Right lobe of liver (tissue), 6 donors: ENCODE results near the gene CXorf66. TPM values are rescaled to one million over a fixed set of nuclear protein-coding genes. Genes with fewer than 3 reads are reported as not detected.
"Not testable (repeated sequence)": the region's sequence is repeated elsewhere in the genome, so short reads cannot be mapped to it uniquely, and the experiment has no call there.

Experiments used
- ATAC-seq, 4 donors: fragments of 200-7000 bp; cut with Tn5 transposase; one replicate each; pipeline ENCODE4 v1.9.1; 2020; ENCODE audit warnings: mild to moderate bottlenecking in 4 of 4, moderate library complexity in 4 of 4
- DNase-seq, 3 donors: peaks; one replicate each; pipeline ENCODE4 v3.0.0-alpha.2; 2020
- H3K27ac ChIP-seq, 3 donors: fragments of 200-600 bp; one replicate each; pipeline ENCODE4 v1.8.0; 2022
- H3K27me3 ChIP-seq, 2 donors: fragments of 200-600 bp; one replicate each; pipeline ENCODE4 v1.8.0; 2022
- H3K36me3 ChIP-seq, 4 donors: fragments of 200-600 bp; sonication (generic) in 1 of 4; one replicate each; pipeline versions ENCODE4 v1.5.1 to v1.8.0; 2017 to 2022; ENCODE audit warnings: control low read depth in 1 of 4
- H3K4me1 ChIP-seq, 4 donors: fragments of 200-600 bp; sonication (generic) in 1 of 4; one replicate each; pipeline versions ENCODE4 v1.5.1 to v1.8.0; 2017 to 2022; ENCODE audit warnings: control low read depth in 1 of 4
- H3K4me3 ChIP-seq, 3 donors: fragments of 200-600 bp; one replicate each; pipeline ENCODE4 v1.8.0; 2022
- H3K9me3 ChIP-seq, 4 donors: fragments of 200-600 bp; sonication (generic) in 1 of 4; one replicate each; pipeline versions ENCODE4 v1.5.1 to v1.8.0; 2017 to 2022; ENCODE audit warnings: control low read depth in 1 of 4
- POLR2A ChIP-seq: fragments of 450-650 bp; IDR thresholded peaks from one replicate; pipeline ENCODE4 v1.6.1; 2017; ENCODE audit warnings: antibody characterized with exemption, mild to moderate bottlenecking
- WGBS: methylation state at CpG from one replicate; pipeline ENCODE4 v1.1.6; 2018; ENCODE audit warnings: low coverage, low lambda C conversion rate; ENCODE audit not compliant: insufficient coverage; ENCODE audit errors: missing lambda C conversion rate; 5-methylcytosine and 5-hydroxymethylcytosine counted together
- intact Hi-C, 2 donors: fragments of 100-400 bp; cut with DNase I; formaldehyde crosslinking; loops; one replicate each; pipeline versions ENCODE4 v1.11.2 to v1.14.1; 2022
- total RNA-seq, 6 experiments: library from RNA; depleted of rRNA in 2 of 6; stranded (reverse); fragments of >200 nt in 2 of 6; fragmentation: NEBNext Ultra II Directional in 3 of 6; extraction: Animal tissue kit (Norgen Biotek cat#: 25700) in 3 of 6; gene quantifications; one replicate each; pipeline versions ENCODE4 v1.1.0 to v1.2.4, GENCODE V29; 2016 to 2023
- TF ChIP-seq, protein P1 (sequence below), 4 donors: fragments of 200-600 bp in 3 of 4; fragments of 450-650 bp in 1 of 4; IDR thresholded peaks; one replicate each; pipeline versions ENCODE4 v1.5.1 to v1.8.0; 2016 to 2022; ENCODE audit warnings: antibody characterized with exemption in 4 of 4, mild to moderate bottlenecking in 2 of 4
- donor health status: DM: no; HTN: yes; CAD: no.
- donor health status: DM: no; HTN: no; CAD: no.
- donor health status: DM: no; HTN: no; CAD: no.
- donor health status: DM: no; HTN: yes; CAD: no.
- donor health status: DM: no; HTN: yes; CAD: no.

The CXorf66 gene
- total RNA-seq, 6 experiments from 2014 or later: 0.18 TPM; not detected in 5

DNA sequence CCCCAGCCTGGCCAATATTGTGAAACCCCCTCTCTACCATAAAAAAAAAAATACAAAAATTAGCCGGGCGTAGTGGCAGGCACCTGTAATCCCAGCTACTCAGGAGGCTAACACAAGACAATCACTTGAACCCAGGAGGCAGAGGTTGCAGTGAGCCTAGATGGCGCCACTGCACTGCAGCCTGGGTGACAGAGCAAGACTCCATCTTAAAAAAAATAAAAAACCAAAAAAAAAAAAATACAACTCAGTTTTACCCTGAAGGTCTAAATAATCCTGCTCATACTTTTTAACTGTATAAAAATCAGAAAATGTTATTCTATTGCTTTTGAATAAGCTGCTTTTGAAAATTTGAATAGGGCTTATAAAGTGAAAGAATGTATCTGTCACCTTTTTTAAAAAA is 838 bp upstream of the CXorf66 start:
- TF ChIP-seq, protein P1, sequence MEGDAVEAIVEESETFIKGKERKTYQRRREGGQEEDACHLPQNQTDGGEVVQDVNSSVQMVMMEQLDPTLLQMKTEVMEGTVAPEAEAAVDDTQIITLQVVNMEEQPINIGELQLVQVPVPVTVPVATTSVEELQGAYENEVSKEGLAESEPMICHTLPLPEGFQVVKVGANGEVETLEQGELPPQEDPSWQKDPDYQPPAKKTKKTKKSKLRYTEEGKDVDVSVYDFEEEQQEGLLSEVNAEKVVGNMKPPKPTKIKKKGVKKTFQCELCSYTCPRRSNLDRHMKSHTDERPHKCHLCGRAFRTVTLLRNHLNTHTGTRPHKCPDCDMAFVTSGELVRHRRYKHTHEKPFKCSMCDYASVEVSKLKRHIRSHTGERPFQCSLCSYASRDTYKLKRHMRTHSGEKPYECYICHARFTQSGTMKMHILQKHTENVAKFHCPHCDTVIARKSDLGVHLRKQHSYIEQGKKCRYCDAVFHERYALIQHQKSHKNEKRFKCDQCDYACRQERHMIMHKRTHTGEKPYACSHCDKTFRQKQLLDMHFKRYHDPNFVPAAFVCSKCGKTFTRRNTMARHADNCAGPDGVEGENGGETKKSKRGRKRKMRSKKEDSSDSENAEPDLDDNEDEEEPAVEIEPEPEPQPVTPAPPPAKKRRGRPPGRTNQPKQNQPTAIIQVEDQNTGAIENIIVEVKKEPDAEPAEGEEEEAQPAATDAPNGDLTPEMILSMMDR (IDR thresholded peaks at IDR 0.05): peak in 3 of 4 donors; percentile 27 to 44 (median 40)
- H3K4me1 ChIP-seq, H3K9me3 ChIP-seq, H3K27ac ChIP-seq, H3K36me3 ChIP-seq, H3K4me3 ChIP-seq, DNase-seq, intact Hi-C loops: not testable (repeated sequence)
- H3K27me3 ChIP-seq: peaks cover 0 to 13% of the 10 kb centered on the region in 2 donors
- peak in 1 of 4 donors; percentile 46 for ATAC-seq
- 17% methylated on average over 1 of the region's 3 CpGs for WGBS

DNA sequence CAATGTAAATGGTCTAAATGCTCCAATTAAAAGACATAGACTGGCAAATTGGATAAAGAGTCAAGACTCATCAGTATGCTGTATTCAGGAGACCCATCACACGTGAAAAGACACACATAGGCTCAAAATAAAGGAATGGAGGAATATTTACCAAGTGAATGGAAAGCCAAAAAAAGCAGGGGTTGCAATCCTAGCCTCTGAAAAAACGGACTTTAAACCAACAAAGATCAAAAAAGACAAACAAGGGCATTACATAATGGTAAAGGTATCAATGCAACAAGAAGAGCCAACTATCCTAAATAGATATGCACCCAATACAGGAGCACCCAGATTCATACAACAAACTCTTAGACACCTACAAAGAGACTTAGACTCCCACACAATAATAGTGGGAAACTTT is 4.2 kb downstream of the CXorf66 start:
- intact Hi-C loops, H3K27ac ChIP-seq, H3K4me1 ChIP-seq, DNase-seq, ATAC-seq, H3K4me3 ChIP-seq, H3K36me3 ChIP-seq, H3K27me3 ChIP-seq, H3K9me3 ChIP-seq: not testable (repeated sequence)
- 13% methylated on average over 2 of the region's 2 CpGs for WGBS

DNA sequence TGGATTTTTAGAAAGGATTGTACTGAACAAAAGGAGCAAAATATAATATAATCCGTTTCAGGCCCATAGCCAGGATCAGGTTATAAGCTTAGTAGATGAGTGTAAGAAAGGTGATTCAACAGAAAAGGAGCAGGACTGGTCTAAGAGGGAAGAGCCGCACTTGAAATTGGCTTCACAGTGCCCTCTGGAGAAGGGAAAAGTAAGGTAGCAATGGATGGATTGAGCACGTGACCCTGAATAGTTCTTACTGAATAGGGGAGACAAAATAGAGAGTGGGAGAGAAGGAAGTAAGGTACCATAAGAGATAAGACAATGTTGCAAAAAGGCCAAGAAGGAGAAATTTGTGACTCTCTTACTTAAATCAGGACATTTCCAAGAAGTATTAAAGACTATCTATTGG is 15.6 kb downstream of the CXorf66 start:
- Histone ChIP-seq H3K36me3 (no peaks in the 10 kb centered on the region), H3K9me3 (no peaks in the 10 kb centered on the region), H3K4me1 (peaks cover 0 to 2% (median 0%) of the 10 kb centered on the region in 4 donors), H3K27me3 (no peaks in the 10 kb centered on the region), H3K27ac (no peak overlapping the region), H3K4me3 (no peak overlapping the region)
- DNase-seq (no peak), ATAC-seq (peak in 1 of 4 donors; percentile 31)
- TF ChIP-seq, protein P1 (IDR thresholded peaks at IDR 0.05): no peak
- no peak for TF ChIP-seq POLR2A
- WGBS: 22% methylated on average over 3 of the region's 3 CpGs
- intact Hi-C loops: no loop called here

DNA sequence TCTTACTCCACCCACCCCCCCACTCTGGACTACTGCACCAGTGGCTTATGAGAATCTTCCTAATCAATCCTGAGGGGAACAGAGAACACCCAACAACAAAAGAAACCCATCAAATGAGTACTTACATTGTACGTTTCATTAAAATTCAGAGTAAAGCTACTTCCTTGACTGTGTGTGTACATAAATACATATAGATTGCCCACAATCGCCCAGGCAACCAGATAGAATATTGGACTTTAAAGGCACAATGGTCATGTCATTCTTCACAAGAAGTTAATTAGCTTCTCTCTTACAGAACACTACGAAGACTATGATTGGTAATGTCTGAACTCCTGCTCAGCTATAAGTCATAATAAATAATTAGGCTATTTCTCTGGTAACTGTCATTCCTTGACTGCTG is 20.2 kb downstream of the CXorf66 start:
- Histone ChIP-seq H3K4me1 (peaks cover 0 to 7% (median 0%) of the 10 kb centered on the region in 4 donors), H3K27me3 (no peaks in the 10 kb centered on the region), H3K4me3 (no peak overlapping the region), H3K9me3 (no peaks in the 10 kb centered on the region), H3K36me3 (no peaks in the 10 kb centered on the region), H3K27ac (no peak overlapping the region)
- ATAC-seq: no peak
- intact Hi-C loops: no loop called here
- 47% methylated on average over 3 of the region's 3 CpGs for WGBS
- DNase-seq: no peak
- TF ChIP-seq, protein P1 (IDR thresholded peaks at IDR 0.05): no peak
- TF ChIP-seq POLR2A: no peak

DNA sequence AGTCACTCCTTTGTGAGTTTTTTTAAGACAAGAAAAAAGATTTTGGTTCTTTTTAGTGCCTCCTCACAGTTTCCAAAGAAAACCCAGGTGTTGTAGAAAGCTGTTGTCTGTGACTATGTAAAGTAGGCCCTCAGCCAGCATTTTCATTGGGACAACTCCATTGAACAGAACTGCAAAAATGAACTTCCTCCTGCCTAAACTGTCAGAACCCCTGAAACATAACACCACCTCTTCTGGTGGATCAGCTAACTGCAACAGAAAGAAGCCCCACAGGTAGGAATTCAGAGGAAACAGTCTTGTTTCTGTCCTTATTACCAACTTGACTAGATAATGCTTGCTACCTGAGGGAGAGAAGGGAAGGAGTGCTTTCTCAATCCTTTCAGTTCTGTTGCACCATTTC is 29.1 kb downstream of the CXorf66 start:
- H3K9me3 ChIP-seq: no peaks in the 10 kb centered on the region
- H3K27me3 ChIP-seq: no peaks in the 10 kb centered on the region
- intact Hi-C loops: no loop called here
- DNase-seq: no peak
- ATAC-seq: no peak
- H3K27ac ChIP-seq: no peak overlapping the region
- no peaks in the 10 kb centered on the region for H3K36me3 ChIP-seq
- H3K4me3 ChIP-seq: no peak overlapping the region
- no peak for TF ChIP-seq POLR2A
- TF ChIP-seq, protein P1 (IDR thresholded peaks at IDR 0.05): no peak
- H3K4me1 ChIP-seq: no peaks in the 10 kb centered on the region
